Measurements from ENCODE around the gene OLFM1.

Gene OLFM1

DNA sequence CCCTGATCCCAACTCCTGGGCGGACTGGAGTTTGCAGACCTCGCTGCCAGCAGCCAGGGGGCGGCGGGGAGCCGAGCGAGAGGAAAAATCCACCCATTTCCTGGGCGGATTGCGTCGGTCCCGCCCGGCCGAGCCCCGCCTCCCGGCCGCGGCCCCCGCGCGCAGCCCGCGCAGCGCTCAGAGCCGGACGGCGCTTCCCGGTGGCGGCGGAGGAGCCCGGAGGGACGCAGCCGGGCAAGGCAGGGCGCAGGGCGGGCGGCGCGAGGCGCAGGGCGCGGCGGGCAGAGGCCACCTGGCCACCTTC lies at the start of gene OLFM1:
TSS of gene OLFM1 (plus strand) at position 180 of the 304 bp plus-strand sequence. CDS start 322 bp downstream, outside the sequence.
- DNase-seq = no peak

- DNase-seq = no peak
Observed at GRCh38 chr9:135038331-135038730, 49.1 kb upstream of the OLFM1 start.

- DNase-seq = no peak
Observed at GRCh38 chr9:135038826-135039225, 48.6 kb upstream of the OLFM1 start.

- no peak for DNase-seq
Observed at GRCh38 chr9:135039266-135039870, 48.1 kb upstream of the OLFM1 start.

GRCh38 chr9:135039916-135040645 lies 47.4 kb upstream of the OLFM1 start:
- DNase-seq = no peak

- no peak for DNase-seq
Observed at GRCh38 chr9:135040892-135041291, 46.6 kb upstream of the OLFM1 start.

DNA sequence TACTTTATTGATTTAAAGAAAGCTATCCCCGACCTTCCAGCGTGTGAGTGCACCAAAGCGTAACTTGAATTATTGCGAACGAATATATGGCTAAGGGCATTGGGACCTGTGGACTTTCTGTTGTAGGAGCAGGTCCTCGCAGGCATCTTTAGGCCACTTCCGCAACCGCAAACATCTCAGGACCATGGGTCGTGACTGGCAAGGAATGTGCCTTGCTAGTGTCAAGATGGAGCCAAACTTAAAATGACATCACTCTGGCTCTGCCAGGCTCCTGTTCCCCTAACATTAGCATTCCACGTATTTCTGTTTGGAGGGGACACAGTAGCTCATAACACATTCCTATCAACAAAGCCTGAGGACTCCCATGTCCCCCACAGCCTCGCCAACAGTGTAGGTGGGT lies 44.1 kb upstream of the OLFM1 start:
- DNase-seq = no peak

- DNase-seq = no peak
Observed at GRCh38 chr9:135045264-135045927, 42.1 kb upstream of the OLFM1 start.

- no peak for DNase-seq
Observed at GRCh38 chr9:135045928-135046738, 41.3 kb upstream of the OLFM1 start.

DNA sequence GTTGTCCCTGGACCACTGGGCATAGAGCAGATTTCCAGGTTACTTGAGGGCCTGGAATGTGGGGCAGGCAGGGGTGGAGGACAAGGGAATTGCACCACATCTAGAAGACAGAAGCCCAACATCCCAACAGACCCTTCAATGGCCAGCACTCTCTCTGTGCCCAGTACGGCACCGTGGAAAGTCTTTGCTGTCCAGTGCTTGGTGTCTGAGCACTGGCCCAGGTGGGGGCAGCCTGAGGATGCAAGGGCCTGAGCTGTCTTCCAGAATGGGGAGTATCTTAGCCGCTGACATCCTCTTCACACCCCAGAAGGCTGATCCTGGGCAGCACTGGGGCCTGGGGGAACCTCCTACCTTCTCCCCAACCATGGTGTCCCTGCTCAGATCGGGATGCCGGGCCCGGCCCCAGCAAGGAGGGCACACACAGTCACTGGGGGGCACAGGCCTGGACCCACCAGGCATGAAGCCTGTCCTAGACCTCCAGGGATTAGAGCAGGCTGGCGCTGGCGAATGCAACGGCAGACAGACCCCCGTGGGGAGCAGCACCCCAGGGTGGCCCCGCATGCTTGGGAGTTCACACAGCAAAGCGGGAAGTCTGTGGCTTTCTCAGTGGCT lies 40.6 kb upstream of the OLFM1 start:
- no peak for DNase-seq

DNA sequence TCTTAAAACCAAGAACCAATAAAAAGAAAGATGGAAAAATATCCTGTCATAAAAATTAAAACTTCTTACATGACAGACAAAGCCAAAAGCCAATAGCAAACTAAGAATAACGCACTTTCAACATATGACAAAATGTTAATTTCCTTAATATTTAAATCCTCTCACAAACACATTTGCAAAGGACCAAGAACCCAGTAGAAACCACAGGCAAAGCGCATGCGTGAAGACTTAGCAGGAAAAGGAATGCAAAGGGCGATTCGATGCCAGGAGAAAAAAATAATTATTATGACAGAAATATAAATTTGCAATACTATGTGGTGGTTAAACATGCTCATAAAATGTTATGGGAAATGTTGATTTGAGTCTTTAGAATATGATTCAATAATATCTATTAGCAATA lies 39.9 kb upstream of the OLFM1 start:
- no peak for DNase-seq

DNA sequence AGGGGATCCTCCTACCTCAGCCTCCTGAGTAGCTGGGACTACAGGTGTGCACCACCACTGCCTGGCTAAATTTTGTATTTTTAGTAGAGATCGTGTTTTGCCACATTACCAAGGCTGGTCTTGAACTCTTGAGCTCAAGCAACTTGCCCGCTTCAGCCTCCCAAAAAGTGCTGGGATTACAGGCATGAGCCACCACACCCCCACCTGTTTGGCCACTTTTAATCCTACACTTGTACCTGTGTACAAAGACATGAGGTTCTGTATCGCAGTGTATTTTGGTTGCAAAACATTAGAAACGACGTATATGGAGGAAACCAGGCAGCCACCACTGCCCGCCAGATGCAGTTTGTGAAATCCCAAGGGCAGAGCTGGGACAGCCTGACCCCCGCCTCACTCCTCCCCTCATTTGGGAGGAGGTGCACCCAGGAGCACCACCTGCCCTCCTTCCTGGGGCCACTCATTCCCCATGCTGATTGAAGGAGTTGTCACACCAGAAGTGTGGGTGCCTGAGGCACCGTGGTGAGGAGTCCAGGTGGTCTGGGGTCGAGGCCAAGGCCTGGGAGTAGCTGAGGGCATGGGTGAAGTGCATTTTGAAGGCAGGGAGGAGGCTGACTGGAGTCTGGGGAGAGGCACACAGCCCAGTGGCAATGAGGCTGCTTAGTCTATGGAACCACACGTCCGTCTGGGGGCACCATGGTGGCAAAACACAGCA lies 39.3 kb upstream of the OLFM1 start:
- no peak for DNase-seq

GRCh38 chr9:135048758-135049444 lies 38.6 kb upstream of the OLFM1 start:
- DNase-seq = no peak

- no peak for DNase-seq
Observed at GRCh38 chr9:135049460-135049859, 38.0 kb upstream of the OLFM1 start.

DNA sequence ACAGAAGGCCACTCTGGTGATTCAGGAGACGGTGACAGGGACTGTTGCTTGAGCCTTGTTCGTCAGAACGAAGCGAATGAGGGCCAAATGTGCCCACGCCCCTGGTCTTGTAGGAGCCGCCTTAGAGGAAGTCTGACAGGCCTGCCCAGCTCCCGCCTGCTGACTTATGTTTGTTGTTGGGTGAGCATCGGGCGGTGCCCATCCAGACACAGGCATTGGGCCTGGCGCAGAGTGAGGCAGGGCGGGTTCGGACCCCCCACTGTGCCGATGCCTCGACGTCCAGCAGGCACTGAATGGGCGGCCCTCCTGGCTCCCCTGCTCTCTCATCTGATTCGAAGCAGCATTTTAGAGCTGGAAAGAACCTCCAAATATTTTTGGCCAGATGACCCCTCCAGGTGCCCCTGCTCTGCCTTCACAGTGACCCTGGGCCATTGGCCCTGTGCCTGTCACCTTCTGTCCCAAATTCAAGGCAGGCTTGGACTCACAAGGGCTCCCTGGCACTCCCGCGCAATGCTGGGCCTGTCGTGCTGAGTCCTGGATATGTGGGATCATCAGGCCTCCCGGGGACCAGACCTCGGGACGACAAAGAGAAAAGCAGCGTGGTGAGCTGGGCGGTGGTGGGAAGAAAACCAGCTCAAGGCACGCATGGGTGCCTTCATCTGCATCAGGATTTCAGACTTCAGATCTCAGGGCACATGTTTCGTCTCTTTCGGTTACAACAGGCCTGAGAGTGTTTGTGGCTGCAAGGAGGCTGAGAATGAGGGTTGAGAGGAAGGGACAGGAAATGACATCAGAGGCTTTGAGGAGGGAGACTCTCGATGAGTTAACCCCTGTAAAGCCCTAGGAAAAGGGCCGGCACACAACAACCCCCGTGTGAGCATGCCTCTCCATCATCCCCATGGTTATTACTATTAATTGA lies 37.1 kb upstream of the OLFM1 start:
- no peak for DNase-seq

GRCh38 chr9:135051316-135052038 lies 36.0 kb upstream of the OLFM1 start:
- DNase-seq = no peak

- no peak for DNase-seq
Observed at GRCh38 chr9:135053133-135053532, 34.3 kb upstream of the OLFM1 start.

- DNase-seq = no peak
Observed at GRCh38 chr9:135055181-135055580, 32.3 kb upstream of the OLFM1 start.

DNA sequence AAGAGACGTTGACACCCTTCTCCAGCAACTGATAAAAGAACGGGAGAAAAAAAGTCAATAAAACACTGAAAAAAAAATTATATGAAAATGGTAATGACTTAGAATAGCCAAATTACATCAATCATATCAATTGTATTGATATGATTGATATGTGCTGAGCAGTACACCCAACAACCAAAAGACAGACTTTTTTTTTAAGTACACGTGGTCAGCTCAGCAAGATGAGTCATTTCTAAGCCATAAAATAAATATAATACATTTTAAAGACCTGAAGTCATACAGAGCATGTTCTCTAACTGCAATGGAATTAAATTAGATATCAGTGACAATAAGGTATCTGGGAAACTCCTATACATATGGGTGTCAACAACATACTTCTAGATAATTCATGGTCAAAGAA lies 30.9 kb upstream of the OLFM1 start:
- no peak for DNase-seq
